HL-60 (cell line): ENCODE measurements around the gene TMEM150A.
A peak's percentile ranks its signal among the peaks of the same experiment; 100 is the strongest.

ENCODE experiments used
- DNase-seq, 2 experiments: peaks; one replicate each; pipeline ENCODE4 v3.0.0-alpha.2; 2010 to 2020; ENCODE audit warnings: low read depth in 1 of 2, low spot score in 1 of 2
- H3K27ac ChIP-seq: fragments of 250-450 bp; sonication (Bioruptor Pico); replicated peaks from 2 replicates; pipeline ENCODE4 v1.5.1; 2020; ENCODE audit warnings: mild to moderate bottlenecking, moderate library complexity
- H3K27me3 ChIP-seq: fragments of 250-450 bp; sonication (Bioruptor Pico); 2 replicates; pipeline ENCODE4 v1.5.1; 2021; ENCODE audit warnings: mild to moderate bottlenecking, moderate library complexity; ENCODE audit not compliant: insufficient read depth, poor library complexity, severe bottlenecking
- H3K4me3 ChIP-seq: replicated peaks from 2 replicates; pipeline ENCODE4 v1.5.1; 2011; ENCODE audit warnings: mild to moderate bottlenecking, control low read depth, low read length; ENCODE audit not compliant: insufficient read depth
- CTCF ChIP-seq: IDR thresholded peaks from one replicate; pipeline ENCODE4 v1.5.1; 2011; ENCODE audit warnings: low read length, control low read depth, inconsistent platforms; ENCODE audit not compliant: insufficient read depth
- GABPA ChIP-seq: IDR thresholded peaks from 2 replicates; pipeline ENCODE4 v1.6.1; 2012; ENCODE audit warnings: low read depth
- POLR2AphosphoS5 ChIP-seq: IDR thresholded peaks from 2 replicates; pipeline ENCODE4 v1.6.1; 2012; ENCODE audit warnings: low read depth
- REST ChIP-seq: IDR thresholded peaks from 2 replicates; pipeline ENCODE4 v1.6.1; 2012; ENCODE audit warnings: low read depth; ENCODE audit not compliant: insufficient replicate concordance
- SPI1 ChIP-seq: IDR thresholded peaks from 2 replicates; pipeline ENCODE4 v1.6.1; 2012; ENCODE audit warnings: low read depth, mild to moderate bottlenecking, borderline replicate concordance

The TMEM150A gene

GRCh38 chr2:85575739-85576138 is 26.8 kb downstream of the TMEM150A start:
- TF ChIP-seq GABPA: no peak
- no peak for TF ChIP-seq CTCF
- no peak for TF ChIP-seq SPI1
- no peak for TF ChIP-seq POLR2AphosphoS5
- TF ChIP-seq REST: no peak
- DNase-seq: no peak
- Histone ChIP-seq H3K27ac (no peak overlapping the region; the same call in 1 of the 2 replicates), H3K27me3 (no peaks in the 10 kb centered on the region), H3K4me3 (no peak overlapping the region)

- no peak overlapping the region for H3K27ac ChIP-seq
- H3K4me3 ChIP-seq: no peak overlapping the region
- TF ChIP-seq REST (no peak), POLR2AphosphoS5 (no peak), GABPA (no peak), SPI1 (no peak), CTCF (no peak)
- DNase-seq: no peak
- no peaks in the 10 kb centered on the region for H3K27me3 ChIP-seq
Measured at GRCh38 chr2:85566265-85566664, 36.2 kb downstream of the TMEM150A start.

- H3K4me3 ChIP-seq: no peak overlapping the region
- no peaks in the 10 kb centered on the region for H3K27me3 ChIP-seq
- TF ChIP-seq SPI1: peak; percentile 77
- TF ChIP-seq CTCF: no peak
- TF ChIP-seq POLR2AphosphoS5: no peak
- H3K27ac ChIP-seq: peak overlapping the region; percentile 24
- peak; percentile 50 to 64 for DNase-seq
Measured at GRCh38 chr2:85564144-85564563, 38.3 kb downstream of the TMEM150A start.
